Parathyroid adenoma (tissue), 2 donors: Measurements from ENCODE around the gene SERINC4.
"Not testable (repeated sequence)": the region's sequence is repeated elsewhere in the genome, so short reads cannot be mapped to it uniquely, and the experiment has no call there.

Source experiments
- H2AFZ ChIP-seq: fragments of 300-600 bp; sonication (generic); one replicate; pipeline ENCODE4 v1.7.0; 2017; ENCODE audit warnings: antibody characterized with exemption, mild to moderate bottlenecking
- H3K27ac ChIP-seq: fragments of 300-600 bp; sonication (generic); one replicate; pipeline ENCODE4 v1.7.0; 2017
- H3K27me3 ChIP-seq: fragments of 300-600 bp; sonication (generic); one replicate; pipeline ENCODE4 v1.7.0; 2017; ENCODE audit warnings: low read length; ENCODE audit not compliant: control insufficient read depth, insufficient read depth
- H3K36me3 ChIP-seq: fragments of 300-600 bp; sonication (generic); one replicate; pipeline ENCODE4 v1.7.0; 2017; ENCODE audit warnings: low read length; ENCODE audit not compliant: control insufficient read depth, insufficient read depth
- H3K4me1 ChIP-seq: fragments of 300-600 bp; sonication (generic); one replicate; pipeline ENCODE4 v1.7.0; 2017; ENCODE audit warnings: control low read depth
- H3K4me2 ChIP-seq: fragments of 300-600 bp; sonication (generic); one replicate; pipeline ENCODE4 v1.7.0; 2017; ENCODE audit warnings: low read length
- H3K4me3 ChIP-seq: fragments of 300-600 bp; sonication (generic); one replicate; pipeline ENCODE4 v1.7.0; 2017; ENCODE audit warnings: low read depth, low read length
- H3K79me2 ChIP-seq: fragments of 300-600 bp; sonication (generic); one replicate; pipeline ENCODE4 v1.7.0; 2017; ENCODE audit warnings: control low read depth
- H3K9ac ChIP-seq: fragments of 300-600 bp; sonication (generic); one replicate; pipeline ENCODE4 v1.7.0; 2017; ENCODE audit warnings: mild to moderate bottlenecking
- H3K9me3 ChIP-seq: fragments of 300-600 bp; sonication (generic); one replicate; pipeline ENCODE4 v1.7.0; 2017; ENCODE audit warnings: low read length; ENCODE audit not compliant: control insufficient read depth
- CTCF ChIP-seq: fragments of 300-600 bp; sonication (generic); IDR thresholded peaks from one replicate; pipeline ENCODE4 v1.7.0; 2017; ENCODE audit warnings: antibody characterized with exemption, mild to moderate bottlenecking
- donor health status: primary hyperparathyroidism.

The SERINC4 gene

GRCh38 chr15:43749690-43750345 is 50.2 kb downstream of the SERINC4 start:
- H3K9ac ChIP-seq = no peak overlapping the region
- no peak for TF ChIP-seq CTCF
- peaks cover 34% of the 10 kb centered on the region for H3K79me2 ChIP-seq
- peaks cover 5% of the 10 kb centered on the region for H3K4me1 ChIP-seq
- no peak overlapping the region for H2AFZ ChIP-seq
- no peaks in the 10 kb centered on the region for H3K27me3 ChIP-seq
- H3K4me2 ChIP-seq = peak overlapping the region; percentile 38
- H3K9me3 ChIP-seq = no peaks in the 10 kb centered on the region
- H3K36me3 ChIP-seq = no peaks in the 10 kb centered on the region
- no peak overlapping the region for H3K4me3 ChIP-seq
- H3K27ac ChIP-seq = peak overlapping the region; percentile 15

GRCh38 chr15:43748376-43748775 is 51.6 kb downstream of the SERINC4 start:
- Histone ChIP-seq H3K27ac (no peak overlapping the region), H3K79me2 (peaks cover 32% of the 10 kb centered on the region), H2AFZ (no peak overlapping the region), H3K27me3 (no peaks in the 10 kb centered on the region), H3K4me2 (no peak overlapping the region), H3K9me3 (no peaks in the 10 kb centered on the region), H3K4me3 (no peak overlapping the region), H3K9ac (no peak overlapping the region), H3K36me3 (no peaks in the 10 kb centered on the region), H3K4me1 (peaks cover 5% of the 10 kb centered on the region)
- no peak for TF ChIP-seq CTCF

- H3K9me3 ChIP-seq, H3K4me1 ChIP-seq, H3K36me3 ChIP-seq, H3K9ac ChIP-seq, H3K27me3 ChIP-seq: not testable (repeated sequence)
- Histone ChIP-seq H3K79me2 (peaks cover 28% of the 10 kb centered on the region), H3K4me3 (peak overlapping the region; percentile 77), H2AFZ (peak overlapping the region; percentile 78), H3K4me2 (peak overlapping the region; percentile 72), H3K27ac (peak overlapping the region; percentile 84)
These were observed 53.1 kb downstream of the SERINC4 start for GRCh38 chr15:43746903-43747309.

- Histone ChIP-seq H3K9ac (peak within 1 kb of the TSS; percentile 31), H3K4me3 (peak within 1 kb of the TSS; percentile 77), H3K79me2 (peaks cover 26% of the 10 kb centered on the region), H3K4me2 (peak within 1 kb of the TSS; percentile 72), H3K27ac (peak within 1 kb of the TSS; percentile 84), H2AFZ (peak within 1 kb of the TSS; percentile 78)
- not testable (repeated sequence) for H3K9me3 ChIP-seq, H3K27me3 ChIP-seq, H3K4me1 ChIP-seq, H3K36me3 ChIP-seq
These were observed 53.6 kb downstream of the SERINC4 start, which contains the start of gene PDIA3 for GRCh38 chr15:43746245-43746902. Gene PDIA3 (plus strand): TSS chr15:43746438. CDS start chr15:43746540, 102 bp downstream.
